Sigmoid colon (tissue), 7 donors: ENCODE measurements around the gene SAP30BP. TPM values are rescaled to one million over a fixed set of nuclear protein-coding genes. Genes with fewer than 3 reads are reported as not detected.
A peak's percentile ranks its signal among the peaks of the same experiment; 100 is the strongest.
"Not testable (repeated sequence)": the region's sequence is repeated elsewhere in the genome, so short reads cannot be mapped to it uniquely, and the experiment has no call there.

Source experiments
- DNase-seq: peaks from one replicate; pipeline ENCODE4 v3.0.0-alpha.2; 2019
- H3K27ac ChIP-seq, 4 donors: fragments of 200-600 bp; sonication (generic); one replicate each; pipeline ENCODE4 v1.5.1; 2016 to 2019; ENCODE audit warnings: mild to moderate bottlenecking in 1 of 4
- H3K27me3 ChIP-seq, 3 donors: fragments of 200-600 bp; sonication (generic); one replicate each; pipeline ENCODE4 v1.5.1; 2019; ENCODE audit warnings: mild to moderate bottlenecking in 1 of 3
- H3K36me3 ChIP-seq, 4 donors: fragments of 200-600 bp; sonication (generic); one replicate each; pipeline ENCODE4 v1.5.1; 2016 to 2019
- H3K4me1 ChIP-seq, 4 donors: fragments of 200-600 bp; sonication (generic); one replicate each; pipeline ENCODE4 v1.5.1; 2017 to 2019
- H3K4me3 ChIP-seq, 4 donors: fragments of 200-600 bp; sonication (generic); one replicate each; pipeline ENCODE4 v1.5.1; 2017 to 2019; ENCODE audit warnings: mild to moderate bottlenecking in 2 of 4, moderate library complexity in 1 of 4
- H3K9me3 ChIP-seq, 4 donors: fragments of 200-600 bp in 3 of 4; sonication (generic) in 3 of 4; one replicate each; pipeline versions ENCODE4 v1.5.1 to v1.6.1; 2013 to 2019
- EP300 ChIP-seq, 4 donors: sonication (generic); formaldehyde crosslinking; IDR thresholded peaks; one replicate each; pipeline ENCODE4 v1.6.1; 2017; ENCODE audit warnings: antibody characterized with exemption in 4 of 4
- POLR2A ChIP-seq, 2 donors: fragments of 450-650 bp; IDR thresholded peaks; one replicate each; pipeline ENCODE4 v1.6.1; 2016; ENCODE audit warnings: antibody characterized with exemption in 2 of 2, mild to moderate bottlenecking in 2 of 2, moderate library complexity in 2 of 2
- POLR2AphosphoS5 ChIP-seq, 4 donors: sonication (generic); formaldehyde crosslinking; IDR thresholded peaks; one replicate each; pipeline ENCODE4 v1.6.1; 2017; ENCODE audit warnings: antibody characterized with exemption in 4 of 4
- WGBS, 2 donors: extraction: QIAGEN DNeasy Blood & Tissue Kit; methylation state at CpG; one replicate each; pipeline ENCODE4 v1.1.7; 2013; 5-methylcytosine and 5-hydroxymethylcytosine counted together
- intact Hi-C: fragments of 100-400 bp; cut with DNase I; formaldehyde crosslinking; loops from one replicate; pipeline ENCODE4 v1.15.1; 2023
- polyA plus RNA-seq, 3 donors: library from polyadenylated mRNA; stranded (reverse); fragments of 200-250 nt; gene quantifications; one replicate each; pipeline ENCODE4 v1.2.3, GENCODE V29; 2013
- total RNA-seq, 4 donors: library from RNA; depleted of rRNA; stranded (reverse); fragments of >200 nt; gene quantifications; one replicate each; pipeline ENCODE4 v1.1.0, GENCODE V29; 2016
- TF ChIP-seq, protein P1 (sequence below), 4 experiments: fragments of 450-650 bp in 3 of 4; fragments of 200-600 bp in 1 of 4; IDR thresholded peaks; one replicate each; pipeline ENCODE4 v1.5.1; 2016 to 2019; ENCODE audit warnings: antibody characterized with exemption in 4 of 4, mild to moderate bottlenecking in 3 of 4, moderate library complexity in 2 of 4
- donor health status: healthy with polysubstance abuse.
- donor health status: Bipolar disorder and iron deficiency.
- donor health status: healthy.

Gene SAP30BP
- total and polyA plus RNA-seq, 7 donors, result 53.2 to 96.9 (median 60.4) TPM

DNA sequence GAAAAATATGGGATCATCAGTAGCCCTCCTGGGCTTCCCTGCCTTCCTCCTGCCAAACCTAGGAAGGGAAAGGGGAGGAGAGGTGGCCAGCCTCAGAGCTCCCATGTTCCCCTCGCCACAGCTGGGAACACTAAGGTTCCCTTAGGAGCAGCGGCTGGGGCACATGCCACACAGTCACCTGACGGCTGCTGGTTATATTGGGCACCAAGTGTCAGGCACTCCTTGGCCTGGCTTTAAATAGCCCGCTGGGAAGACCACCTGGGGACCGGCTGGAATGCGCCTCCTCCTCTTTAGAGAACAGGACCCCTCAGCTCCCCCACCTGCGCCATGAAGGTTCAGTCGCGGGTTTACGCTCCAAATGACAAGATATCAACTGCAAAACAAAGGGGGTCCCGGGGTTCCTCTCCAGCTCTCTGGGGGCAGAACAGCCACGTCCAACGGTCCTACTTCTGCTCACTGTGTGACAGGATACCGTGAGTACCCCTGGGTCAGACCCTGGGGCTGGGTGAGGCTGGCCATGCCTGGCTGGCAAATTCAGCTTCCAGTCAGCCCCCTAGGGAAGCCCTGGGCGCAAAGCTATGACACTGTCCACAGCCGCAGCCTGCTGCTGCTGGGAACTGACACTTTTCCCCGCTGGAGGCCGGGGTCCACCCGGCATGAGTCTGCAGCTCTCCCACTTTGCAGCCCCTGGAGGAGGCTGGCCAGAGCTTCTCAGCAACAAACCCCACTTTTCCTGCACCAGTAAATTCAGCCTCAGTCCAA, 30.6 kb upstream of the SAP30BP start:
- intact Hi-C loops, result no loop called here
- 79 to 91% methylated on average over 19 of the region's 19 CpGs for WGBS, 2 donors
- Histone ChIP-seq H3K27ac (peak overlapping the region in 2 of 4 donors; percentile 82 to 83), H3K36me3 (peaks cover 0 to 12% (median 0%) of the 10 kb centered on the region in 4 donors), H3K27me3 (no peaks in the 10 kb centered on the region), H3K4me3 (no peak overlapping the region), H3K4me1 (peaks cover 0 to 32% (median 23%) of the 10 kb centered on the region in 4 donors), H3K9me3 (no peaks in the 10 kb centered on the region)
- no peak for TF ChIP-seq POLR2AphosphoS5 (IDR thresholded peaks at IDR 0.05)
- no peak for TF ChIP-seq EP300 (IDR thresholded peaks at IDR 0.05)
- no peak for TF ChIP-seq POLR2A (IDR thresholded peaks at IDR 0.05)
- TF ChIP-seq, protein P1, sequence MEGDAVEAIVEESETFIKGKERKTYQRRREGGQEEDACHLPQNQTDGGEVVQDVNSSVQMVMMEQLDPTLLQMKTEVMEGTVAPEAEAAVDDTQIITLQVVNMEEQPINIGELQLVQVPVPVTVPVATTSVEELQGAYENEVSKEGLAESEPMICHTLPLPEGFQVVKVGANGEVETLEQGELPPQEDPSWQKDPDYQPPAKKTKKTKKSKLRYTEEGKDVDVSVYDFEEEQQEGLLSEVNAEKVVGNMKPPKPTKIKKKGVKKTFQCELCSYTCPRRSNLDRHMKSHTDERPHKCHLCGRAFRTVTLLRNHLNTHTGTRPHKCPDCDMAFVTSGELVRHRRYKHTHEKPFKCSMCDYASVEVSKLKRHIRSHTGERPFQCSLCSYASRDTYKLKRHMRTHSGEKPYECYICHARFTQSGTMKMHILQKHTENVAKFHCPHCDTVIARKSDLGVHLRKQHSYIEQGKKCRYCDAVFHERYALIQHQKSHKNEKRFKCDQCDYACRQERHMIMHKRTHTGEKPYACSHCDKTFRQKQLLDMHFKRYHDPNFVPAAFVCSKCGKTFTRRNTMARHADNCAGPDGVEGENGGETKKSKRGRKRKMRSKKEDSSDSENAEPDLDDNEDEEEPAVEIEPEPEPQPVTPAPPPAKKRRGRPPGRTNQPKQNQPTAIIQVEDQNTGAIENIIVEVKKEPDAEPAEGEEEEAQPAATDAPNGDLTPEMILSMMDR (IDR thresholded peaks at IDR 0.05), result no peak
- DNase-seq, result no peak

DNA sequence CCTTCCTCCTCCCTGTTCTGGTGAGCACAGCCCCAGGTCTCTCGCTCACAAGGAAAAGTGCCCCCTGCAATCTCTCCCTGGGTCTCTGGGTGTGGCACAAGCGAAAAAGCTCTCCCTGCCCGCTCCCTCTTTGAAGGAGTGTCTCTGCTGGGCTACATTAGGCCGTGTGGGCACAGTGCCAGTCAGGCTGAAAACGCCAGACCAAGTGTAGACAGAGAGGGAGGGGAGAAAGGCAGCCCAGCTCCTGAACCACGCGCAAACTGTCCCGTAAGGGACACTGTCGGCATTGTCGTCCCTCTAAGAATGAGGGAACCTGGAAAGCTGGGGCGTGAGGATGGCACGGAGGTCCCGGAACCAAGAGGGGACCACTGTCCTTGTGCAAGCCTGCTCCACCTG, 30.0 kb upstream of the SAP30BP start:
- no peak for DNase-seq
- H3K9me3 ChIP-seq, result no peaks in the 10 kb centered on the region
- intact Hi-C loops, result no loop called here
- H3K27me3 ChIP-seq, result no peaks in the 10 kb centered on the region
- H3K27ac ChIP-seq, result no peak overlapping the region
- WGBS, 2 donors, result 27 to 72% methylated on average over 13 of the region's 13 CpGs
- TF ChIP-seq, protein P1 (IDR thresholded peaks at IDR 0.05), result no peak
- no peak overlapping the region for H3K4me3 ChIP-seq
- H3K36me3 ChIP-seq, result peaks cover 0 to 12% (median 0%) of the 10 kb centered on the region in 4 donors
- H3K4me1 ChIP-seq, result peaks cover 0 to 32% (median 23%) of the 10 kb centered on the region in 4 donors

DNA sequence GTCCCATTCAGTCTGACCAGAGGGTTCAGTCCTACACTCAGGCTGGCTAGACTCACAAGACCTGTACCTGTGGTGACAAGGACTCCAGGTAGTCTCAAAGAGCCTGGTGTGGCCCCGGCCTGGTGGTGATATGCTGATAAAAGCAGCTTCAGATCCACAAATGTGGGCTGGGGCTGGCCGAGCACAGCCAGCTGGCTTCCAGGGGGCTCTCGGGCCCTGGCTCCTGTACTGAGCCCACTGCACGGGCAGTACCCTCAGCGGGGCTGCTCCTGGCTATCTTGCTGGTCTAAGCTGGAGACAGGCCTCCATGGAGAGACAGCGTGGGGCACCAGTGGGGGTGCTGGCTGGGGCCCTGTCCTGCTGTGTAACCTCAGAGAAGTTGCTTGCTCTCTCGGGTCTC, 29.6 kb upstream of the SAP30BP start:
- peaks cover 0 to 31% (median 21%) of the 10 kb centered on the region in 4 donors for H3K4me1 ChIP-seq
- no peak for DNase-seq
- TF ChIP-seq POLR2AphosphoS5 (IDR thresholded peaks at IDR 0.05), result no peak
- no peak for TF ChIP-seq POLR2A (IDR thresholded peaks at IDR 0.05)
- no peak for TF ChIP-seq EP300 (IDR thresholded peaks at IDR 0.05)
- TF ChIP-seq, protein P1 (IDR thresholded peaks at IDR 0.05), result no peak
- peaks cover 0 to 12% (median 0%) of the 10 kb centered on the region in 4 donors for H3K36me3 ChIP-seq
- H3K9me3 ChIP-seq, result no peaks in the 10 kb centered on the region
- H3K27me3 ChIP-seq, result no peaks in the 10 kb centered on the region
- intact Hi-C loops, result no loop called here
- H3K27ac ChIP-seq, result no peak overlapping the region
- H3K4me3 ChIP-seq, result no peak overlapping the region
- WGBS, 2 donors, result 86 to 94% methylated on average over 7 of the region's 7 CpGs

DNA sequence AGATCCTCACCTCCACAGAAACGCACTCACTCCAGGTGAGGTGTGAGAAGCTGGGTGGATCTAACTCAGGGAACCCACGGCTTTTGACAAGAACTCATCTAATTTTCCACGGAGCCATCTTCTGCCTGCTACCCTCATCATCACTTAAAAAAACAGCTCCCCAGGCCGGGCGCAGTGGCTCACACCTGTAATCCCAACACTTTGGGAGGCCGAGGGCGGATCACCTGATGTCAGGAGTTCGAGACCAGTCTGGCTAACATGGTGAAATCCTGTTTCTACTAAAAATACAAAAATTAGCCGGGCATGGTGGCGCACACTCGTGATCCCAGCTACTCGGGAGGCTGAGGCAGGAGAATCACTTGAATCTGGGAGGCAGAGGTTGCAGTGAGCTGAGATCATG, 29.1 kb upstream of the SAP30BP start:
- Histone ChIP-seq H3K4me1 (peaks cover 0 to 27% (median 17%) of the 10 kb centered on the region in 4 donors), H3K36me3 (peaks cover 0 to 12% (median 0%) of the 10 kb centered on the region in 4 donors)
- H3K9me3 ChIP-seq, H3K27ac ChIP-seq, H3K4me3 ChIP-seq, intact Hi-C loops, H3K27me3 ChIP-seq, DNase-seq: not testable (repeated sequence)
- 96 to 97% methylated on average over 12 of the region's 12 CpGs for WGBS, 2 donors

DNA sequence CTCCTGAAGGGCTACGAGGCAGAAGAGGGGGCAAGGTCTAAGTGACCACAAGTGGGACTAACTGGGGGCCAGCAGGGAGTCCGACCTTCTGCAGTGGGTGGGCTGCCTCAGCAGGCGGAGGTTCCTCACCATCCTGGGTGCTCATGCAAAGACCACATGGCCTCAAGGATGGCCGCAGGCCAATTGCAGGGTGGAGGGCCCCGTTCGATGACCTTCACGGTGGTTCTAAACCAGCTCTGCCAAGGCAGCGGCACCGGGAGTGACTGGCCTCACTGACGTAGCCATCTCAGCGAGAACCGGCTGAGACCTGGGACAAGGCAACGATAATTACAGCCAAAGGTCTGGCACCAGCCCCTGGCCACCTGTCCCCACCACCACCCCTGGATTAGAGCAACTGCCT, 28.2 kb upstream of the SAP30BP start:
- H3K4me3 ChIP-seq, result no peak overlapping the region
- H3K36me3 ChIP-seq, result peaks cover 0 to 18% (median 0%) of the 10 kb centered on the region in 4 donors
- no peak for DNase-seq
- TF ChIP-seq POLR2AphosphoS5 (IDR thresholded peaks at IDR 0.05) (no peak), EP300 (IDR thresholded peaks at IDR 0.05) (no peak), POLR2A (IDR thresholded peaks at IDR 0.05) (no peak)
- TF ChIP-seq, protein P1 (IDR thresholded peaks at IDR 0.05), result no peak
- intact Hi-C loops, result no loop called here
- 93 to 94% methylated on average over 13 of the region's 13 CpGs for WGBS, 2 donors
- H3K9me3 ChIP-seq, result no peaks in the 10 kb centered on the region
- no peak overlapping the region for H3K27ac ChIP-seq
- no peaks in the 10 kb centered on the region for H3K27me3 ChIP-seq
- H3K4me1 ChIP-seq, result peaks cover 0 to 18% (median 8%) of the 10 kb centered on the region in 4 donors
